HepG2 (cell line): ENCODE measurements around the gene FSD2. TPM values are rescaled to one million over a fixed set of nuclear protein-coding genes. Genes with fewer than 3 reads are reported as not detected.
A peak's percentile ranks its signal among the peaks of the same experiment; 100 is the strongest.

Experiments
- ARID2 ChIP-seq: sonication (generic); formaldehyde crosslinking; IDR thresholded peaks from 2 replicates; pipeline ENCODE4 v1.8.1; 2022; ENCODE audit warnings: mild to moderate bottlenecking, missing genetic modification reagents, borderline replicate concordance
- BORCS8-MEF2B ChIP-seq: sonication (generic); formaldehyde crosslinking; IDR thresholded peaks from 2 replicates; pipeline ENCODE4 v1.8.0; 2022; ENCODE audit warnings: mild to moderate bottlenecking, missing genetic modification reagents
- CEBPZ ChIP-seq: IDR thresholded peaks from 2 replicates; pipeline ENCODE4 v1.6.1; 2012; ENCODE audit warnings: low read length, improper control_type of control experiment
- ESRRA ChIP-seq: sonication (generic); formaldehyde crosslinking; IDR thresholded peaks from 2 replicates; pipeline ENCODE4 v1.5.1; 2020; ENCODE audit warnings: mild to moderate bottlenecking, low read depth, missing genetic modification reagents
- GZF1 ChIP-seq: sonication (generic); formaldehyde crosslinking; IDR thresholded peaks from 2 replicates; pipeline ENCODE4 v1.5.1; 2020; ENCODE audit warnings: mild to moderate bottlenecking, missing genetic modification reagents
- NFIB ChIP-seq: sonication (generic); formaldehyde crosslinking; IDR thresholded peaks from 2 replicates; pipeline ENCODE4 v1.9.0; 2021; ENCODE audit warnings: missing genetic modification reagents, mild to moderate bottlenecking, borderline replicate concordance
- PAXIP1 ChIP-seq: sonication (generic); formaldehyde crosslinking; conservative IDR thresholded peaks from 2 replicates; pipeline ENCODE4 v1.4.0; 2020; ENCODE audit warnings: mild to moderate bottlenecking, missing genetic modification reagents, moderate library complexity
- PRMT3 ChIP-seq: sonication (generic); formaldehyde crosslinking; IDR thresholded peaks from 2 replicates; pipeline ENCODE4 v1.8.1; 2022; ENCODE audit warnings: low read depth, mild to moderate bottlenecking, moderate library complexity, missing genetic modification reagents, borderline replicate concordance
- RARG ChIP-seq: sonication (generic); formaldehyde crosslinking; IDR thresholded peaks from 2 replicates; pipeline ENCODE4 v1.4.0; 2020; ENCODE audit warnings: low read depth, mild to moderate bottlenecking, missing genetic modification reagents
- SCMH1 ChIP-seq: sonication (generic); formaldehyde crosslinking; IDR thresholded peaks from 2 replicates; pipeline ENCODE4 v1.9.0; 2021; ENCODE audit warnings: missing genetic modification reagents, mild to moderate bottlenecking, borderline replicate concordance
- SRF ChIP-seq: IDR thresholded peaks from 2 replicates; pipeline ENCODE4 v1.6.1; 2011; ENCODE audit warnings: mild to moderate bottlenecking, low read depth, low read length, moderate library complexity
- ZEB1 ChIP-seq: IDR thresholded peaks from 2 replicates; pipeline ENCODE4 v1.6.1; 2012; ENCODE audit warnings: mild to moderate bottlenecking, low read depth, inconsistent platforms; ENCODE audit not compliant: insufficient replicate concordance
- ZFP36L1 ChIP-seq: sonication (generic); formaldehyde crosslinking; IDR thresholded peaks from 2 replicates; pipeline ENCODE4 v1.8.0; 2022; ENCODE audit warnings: mild to moderate bottlenecking, missing genetic modification reagents, moderate library complexity
- ZNF264 ChIP-seq: sonication (generic); formaldehyde crosslinking; IDR thresholded peaks from 2 replicates; pipeline ENCODE4 v1.4.0; 2020; ENCODE audit warnings: missing genetic modification reagents
- ZNF33A ChIP-seq: sonication (generic); formaldehyde crosslinking; IDR thresholded peaks from 2 replicates; pipeline ENCODE4 v1.5.1; 2020; ENCODE audit warnings: missing genetic modification reagents, mild to moderate bottlenecking, moderate library complexity, borderline replicate concordance
- ZNF350 ChIP-seq: sonication (generic); formaldehyde crosslinking; IDR thresholded peaks from 2 replicates; pipeline ENCODE4 v1.4.0; 2020; ENCODE audit warnings: mild to moderate bottlenecking, low read depth, missing genetic modification reagents, borderline replicate concordance
- ZNF556 ChIP-seq: sonication (generic); formaldehyde crosslinking; IDR thresholded peaks from 2 replicates; pipeline ENCODE4 v1.4.0; 2020; ENCODE audit warnings: mild to moderate bottlenecking, missing genetic modification reagents, borderline replicate concordance
- ZNF567 ChIP-seq: sonication (generic); formaldehyde crosslinking; IDR thresholded peaks from 2 replicates; pipeline ENCODE4 v1.8.1; 2023; ENCODE audit warnings: mild to moderate bottlenecking, missing genetic modification reagents, borderline replicate concordance
- ZNF768 ChIP-seq: sonication (generic); formaldehyde crosslinking; IDR thresholded peaks from 2 replicates; pipeline ENCODE4 v1.4.0; 2020; ENCODE audit warnings: missing genetic modification reagents
- ZNF879 ChIP-seq: sonication (generic); formaldehyde crosslinking; IDR thresholded peaks from 2 replicates; pipeline ENCODE4 v1.8.1; 2023; ENCODE audit warnings: missing genetic modification reagents
- polyA plus RNA-seq, 8 experiments: library from polyadenylated mRNA; depleted of rRNA in 3 of 8; stranded (reverse) in 7 of 8; unstranded in 1 of 8; fragments of >200 nt; fragmentation: Illumina TruSeq in 4 of 8; extraction: Trizol in 4 of 8; gene quantifications; 2 replicates each; pipeline versions ENCODE4 v1.2.1 to v1.2.3, GENCODE V29; 2011 to 2016; ENCODE audit warnings: low read depth in 4 of 8, missing spikeins in 1 of 8, mixed read lengths in 1 of 8; ENCODE audit not compliant: insufficient read depth in 1 of 8
- total RNA-seq, 5 experiments: library from RNA; depleted of rRNA; stranded (reverse); fragments of >200 nt; fragmentation: Illumina TruSeq; extraction: Trizol; gene quantifications; 2 replicates each; pipeline ENCODE4 v1.2.3, GENCODE V29; 2016; ENCODE audit warnings: low read depth in 1 of 5

FSD2 gene
- total and polyA plus RNA-seq, 2 of the 13 experiments (the other 11 are each of a cell fraction or from before 2014, with no cell fraction given), result not detected

GRCh38 chr15:82709421-82710207 is 96.3 kb downstream of the FSD2 start, which contains the start of gene AP3B2 (continued):
- TF ChIP-seq CEBPZ (no peak), ZNF768 (CRISPR knock-in tag) (peak; percentile 52; the same call in 1 of the 2 replicates), NFIB (no peak), ZNF556 (no peak), ZEB1 (no peak), ZNF264 (CRISPR knock-in tag) (no peak), SCMH1 (CRISPR knock-in tag) (no peak), ZNF350 (CRISPR knock-in tag) (no peak), SRF (no peak), BORCS8-MEF2B (peak; percentile 20), ARID2 (0 out of 2 replicates have a peak, but pooled peaks have one; percentile 44), GZF1 (no peak), ZNF879 (CRISPR knock-in tag) (no peak), ZFP36L1 (CRISPR knock-in tag) (0 out of 2 replicates have a peak, but pooled peaks have one; percentile 31), RARG (no peak), PRMT3 (CRISPR knock-in tag) (peak; percentile 49; the same call in 1 of the 2 replicates), ZNF567 (CRISPR knock-in tag) (no peak), ESRRA (CRISPR knock-in tag) (no peak), PAXIP1 (CRISPR knock-in tag) (no peak), ZNF33A (no peak)
